Adrenal gland (tissue), 5 donors: ENCODE results near the gene TRPV5.

ENCODE experiments used
- POLR2A ChIP-seq, 2 donors: fragments of 450-650 bp; IDR thresholded peaks; one replicate each; pipeline ENCODE4 v1.6.1; 2017; ENCODE audit warnings: antibody characterized with exemption in 2 of 2, mild to moderate bottlenecking in 2 of 2, moderate library complexity in 1 of 2
- TF ChIP-seq, protein P1 (sequence below), 6 experiments: fragments of 450-650 bp in 4 of 6; fragments of 200-600 bp in 2 of 6; sonication (generic) in 1 of 6; IDR thresholded peaks; 1 replicate in 5 of 6; 2 replicates in 1 of 6; pipeline versions ENCODE4 v1.5.1 to v1.8.0; 2016 to 2021; ENCODE audit warnings: antibody characterized with exemption in 6 of 6, mild to moderate bottlenecking in 2 of 6, moderate library complexity in 1 of 6
- donor health status: DM: no; HTN: no; CAD: no.

DNA sequence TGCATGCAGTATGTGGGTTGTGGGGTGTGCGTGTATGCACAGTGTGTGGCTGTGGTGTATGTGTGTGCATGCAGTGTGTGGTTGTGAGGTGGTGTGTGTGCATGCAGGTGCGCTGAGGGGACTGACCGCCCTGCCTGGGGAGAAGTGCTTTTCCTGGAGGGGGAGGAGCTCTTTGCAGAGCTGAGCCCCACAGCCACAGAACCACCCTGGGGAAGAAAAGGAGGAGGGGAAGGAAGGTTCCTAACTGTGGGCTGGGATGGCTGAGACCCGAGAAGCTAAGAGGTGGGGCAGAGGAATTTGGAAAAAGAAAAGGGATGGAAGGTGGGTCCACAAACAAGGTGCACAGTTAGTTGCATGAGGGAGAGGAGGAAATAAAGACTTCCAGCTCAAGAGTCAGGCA is at the start of gene TRPV5:
- TF ChIP-seq POLR2A (IDR thresholded peaks at IDR 0.05) = no peak
- TF ChIP-seq, protein P1, sequence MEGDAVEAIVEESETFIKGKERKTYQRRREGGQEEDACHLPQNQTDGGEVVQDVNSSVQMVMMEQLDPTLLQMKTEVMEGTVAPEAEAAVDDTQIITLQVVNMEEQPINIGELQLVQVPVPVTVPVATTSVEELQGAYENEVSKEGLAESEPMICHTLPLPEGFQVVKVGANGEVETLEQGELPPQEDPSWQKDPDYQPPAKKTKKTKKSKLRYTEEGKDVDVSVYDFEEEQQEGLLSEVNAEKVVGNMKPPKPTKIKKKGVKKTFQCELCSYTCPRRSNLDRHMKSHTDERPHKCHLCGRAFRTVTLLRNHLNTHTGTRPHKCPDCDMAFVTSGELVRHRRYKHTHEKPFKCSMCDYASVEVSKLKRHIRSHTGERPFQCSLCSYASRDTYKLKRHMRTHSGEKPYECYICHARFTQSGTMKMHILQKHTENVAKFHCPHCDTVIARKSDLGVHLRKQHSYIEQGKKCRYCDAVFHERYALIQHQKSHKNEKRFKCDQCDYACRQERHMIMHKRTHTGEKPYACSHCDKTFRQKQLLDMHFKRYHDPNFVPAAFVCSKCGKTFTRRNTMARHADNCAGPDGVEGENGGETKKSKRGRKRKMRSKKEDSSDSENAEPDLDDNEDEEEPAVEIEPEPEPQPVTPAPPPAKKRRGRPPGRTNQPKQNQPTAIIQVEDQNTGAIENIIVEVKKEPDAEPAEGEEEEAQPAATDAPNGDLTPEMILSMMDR (IDR thresholded peaks at IDR 0.05) = no peak
